H9 (cell line): ENCODE data around the gene MRPS30. TPM values are rescaled to one million over a fixed set of nuclear protein-coding genes. Genes with fewer than 3 reads are reported as not detected.
A peak's percentile ranks its signal among the peaks of the same experiment; 100 is the strongest.

Experiments
- DNase-seq: peaks from one replicate; pipeline ENCODE4 v3.0.0-alpha.2; 2017
- H2AFZ ChIP-seq: one replicate; pipeline ENCODE4 v1.6.1; 2013; ENCODE audit warnings: mild to moderate bottlenecking, low read length, control low read depth, moderate library complexity
- H2AK5ac ChIP-seq: 2 replicates; pipeline ENCODE4 v1.6.1; 2013; ENCODE audit warnings: low read length, control low read depth, mixed read lengths; ENCODE audit not compliant: insufficient read length
- H2BK120ac ChIP-seq: one replicate; pipeline ENCODE4 v1.6.1; 2013; ENCODE audit warnings: low read depth, mild to moderate bottlenecking, low read length, control low read depth, inconsistent platforms; ENCODE audit not compliant: poor library complexity, severe bottlenecking
- H2BK12ac ChIP-seq: 2 replicates; pipeline ENCODE4 v1.6.1; 2013; ENCODE audit warnings: low read length, control low read depth, mixed read lengths, low read depth; ENCODE audit not compliant: insufficient read length
- H2BK15ac ChIP-seq: 2 replicates; pipeline ENCODE4 v1.6.1; 2013; ENCODE audit warnings: low read depth, low read length, control low read depth
- H2BK20ac ChIP-seq: one replicate; pipeline ENCODE4 v1.6.1; 2013; ENCODE audit warnings: low read depth, mild to moderate bottlenecking, low read length, control low read depth, inconsistent platforms; ENCODE audit not compliant: poor library complexity, severe bottlenecking
- H2BK5ac ChIP-seq: 2 replicates; pipeline ENCODE4 v1.6.1; 2013; ENCODE audit warnings: low read length, control low read depth, mixed read lengths; ENCODE audit not compliant: insufficient read length
- H3K14ac ChIP-seq: 2 replicates; pipeline ENCODE4 v1.6.1; 2013; ENCODE audit warnings: low read length, control low read depth; ENCODE audit not compliant: insufficient read depth
- H3K18ac ChIP-seq: 2 replicates; pipeline ENCODE4 v1.6.1; 2013; ENCODE audit warnings: low read depth, mild to moderate bottlenecking, mixed read lengths, low read length, control low read depth; ENCODE audit not compliant: insufficient read length
- H3K23ac ChIP-seq: 2 replicates; pipeline ENCODE4 v1.6.1; 2013; ENCODE audit warnings: low read length, control low read depth, mixed read lengths, low read depth; ENCODE audit not compliant: insufficient read length
- H3K23me2 ChIP-seq: 2 replicates; pipeline ENCODE4 v1.6.1; 2013; ENCODE audit warnings: low read depth, mild to moderate bottlenecking, mixed read lengths, low read length, control low read depth; ENCODE audit not compliant: insufficient read length, poor library complexity, severe bottlenecking
- H3K27ac ChIP-seq: 2 replicates; pipeline ENCODE4 v1.5.1; 2013; ENCODE audit warnings: low read length, control low read depth, mixed read lengths, low read depth; ENCODE audit not compliant: insufficient read length
- H3K27me3 ChIP-seq: 2 replicates; pipeline ENCODE4 v1.6.1; 2013; ENCODE audit warnings: low read length, control low read depth, inconsistent platforms; ENCODE audit not compliant: insufficient read depth
- H3K4ac ChIP-seq: 2 replicates; pipeline ENCODE4 v1.6.1; 2013; ENCODE audit warnings: low read depth, mild to moderate bottlenecking, control low read depth, inconsistent platforms, low read length, moderate library complexity
- H3K4me1 ChIP-seq: 2 replicates; pipeline ENCODE4 v1.6.1; 2013; ENCODE audit warnings: low read length, control low read depth, inconsistent platforms; ENCODE audit not compliant: insufficient read depth
- H3K4me2 ChIP-seq: 2 replicates; pipeline ENCODE4 v1.6.1; 2013; ENCODE audit warnings: low read length, control low read depth, mixed read lengths; ENCODE audit not compliant: insufficient read length, insufficient read depth
- H3K56ac ChIP-seq: 2 replicates; pipeline ENCODE4 v1.6.1; 2013; ENCODE audit warnings: low read depth, mild to moderate bottlenecking, mixed read lengths, low read length, control low read depth; ENCODE audit not compliant: insufficient read length
- H3K79me1 ChIP-seq: 2 replicates; pipeline ENCODE4 v1.6.1; 2013; ENCODE audit warnings: low read depth, mild to moderate bottlenecking, moderate library complexity, low read length, control low read depth, inconsistent platforms; ENCODE audit not compliant: insufficient read depth, poor library complexity, severe bottlenecking
- H3K79me2 ChIP-seq: 2 replicates; pipeline ENCODE4 v1.6.1; 2013; ENCODE audit warnings: low read length, control low read depth, inconsistent platforms; ENCODE audit not compliant: insufficient read depth
- H3K9ac ChIP-seq: 2 replicates; pipeline ENCODE4 v1.6.1; 2013; ENCODE audit warnings: low read length, control low read depth, mixed read lengths; ENCODE audit not compliant: insufficient read length; ENCODE audit errors: extremely low read depth
- H3K9me3 ChIP-seq: one replicate; pipeline ENCODE4 v1.6.1; 2013; ENCODE audit warnings: low read depth, low read length, inconsistent platforms; ENCODE audit not compliant: control insufficient read depth
- H3T11ph ChIP-seq: one replicate; pipeline ENCODE4 v1.6.1; 2013; ENCODE audit warnings: mild to moderate bottlenecking, low read length, control low read depth, inconsistent platforms
- H4K20me1 ChIP-seq: one replicate; pipeline ENCODE4 v1.6.1; 2013; ENCODE audit not compliant: control insufficient read depth, insufficient read length, insufficient read depth
- H4K5ac ChIP-seq: 2 replicates; pipeline ENCODE4 v1.6.1; 2013; ENCODE audit warnings: low read depth, mild to moderate bottlenecking, mixed read lengths, low read length, control low read depth; ENCODE audit not compliant: insufficient read length
- H4K8ac ChIP-seq: replicated peaks from 2 replicates; pipeline ENCODE4 v1.6.1; 2013; ENCODE audit warnings: low read length, control low read depth, mixed read lengths, low read depth; ENCODE audit not compliant: insufficient read length
- H4K91ac ChIP-seq: 2 replicates; pipeline ENCODE4 v1.6.1; 2013; ENCODE audit warnings: low read depth, mild to moderate bottlenecking, moderate library complexity, mixed read lengths, low read length, control low read depth; ENCODE audit not compliant: insufficient read length
- H3K27ac Mint-ChIP-seq, 3 experiments: 2 replicates in 2 of 3; 3 replicates in 1 of 3; pipeline ENCODE4 v1.8.0; 2020 to 2021; ENCODE audit warnings: mixed read lengths in 3 of 3, mild to moderate bottlenecking in 1 of 3, moderate library complexity in 1 of 3
- H3K27me3 Mint-ChIP-seq: 2 replicates; pipeline ENCODE4 v1.8.0; 2021; ENCODE audit warnings: low read depth, mild to moderate bottlenecking, moderate library complexity, mixed read lengths
- H3K36me3 Mint-ChIP-seq, 3 experiments: 2 replicates in 2 of 3; 3 replicates in 1 of 3; pipeline ENCODE4 v1.8.0; 2020 to 2021; ENCODE audit warnings: low read depth in 3 of 3, mixed read lengths in 3 of 3; ENCODE audit not compliant: insufficient read depth in 1 of 3
- H3K4me1 Mint-ChIP-seq, 2 experiments: 2 replicates each; pipeline ENCODE4 v1.8.0; 2020; ENCODE audit warnings: mixed read lengths in 2 of 2
- H3K4me3 Mint-ChIP-seq, 2 experiments: 2 replicates in 1 of 2; 3 replicates in 1 of 2; pipeline ENCODE4 v1.8.0; 2020 to 2021; ENCODE audit warnings: mild to moderate bottlenecking in 2 of 2, mixed read lengths in 2 of 2, moderate library complexity in 1 of 2
- H3K9me3 Mint-ChIP-seq, 2 experiments: 2 replicates in 1 of 2; 3 replicates in 1 of 2; pipeline ENCODE4 v1.8.0; 2020; ENCODE audit warnings: mild to moderate bottlenecking in 2 of 2, mixed read lengths in 2 of 2, moderate library complexity in 1 of 2
- CTCF ChIP-seq: fragments of 200-600 bp; sonication (generic); conservative IDR thresholded peaks from 3 replicates; pipeline ENCODE4 v1.8.0; 2021; ENCODE audit warnings: antibody characterized with exemption, mild to moderate bottlenecking
- WGBS: extraction: QIAGEN DNeasy Blood & Tissue Kit; methylation state at CpG from one replicate; pipeline ENCODE4 v1.1.7; 2013; ENCODE audit warnings: missing lambda C conversion rate, low lambda C conversion rate, mixed read lengths; ENCODE audit not compliant: insufficient read length; ENCODE audit errors: extremely low coverage; 5-methylcytosine and 5-hydroxymethylcytosine counted together
- total RNA-seq: library from RNA; stranded (reverse); gene quantifications from 2 replicates; pipeline ENCODE4 v1.2.1, GENCODE V29; 2021

The MRPS30 gene
- total RNA-seq, 1 experiment from 2014 or later, result 76.3 TPM

GRCh38 chr5:44806608-44807007 is 2.1 kb upstream of the MRPS30 start:
- H3T11ph ChIP-seq, result no peak overlapping the region
- H2BK15ac ChIP-seq, result no peak overlapping the region
- no peak overlapping the region for H3K18ac ChIP-seq
- no peak overlapping the region for H3K4ac ChIP-seq
- H3K23me2 ChIP-seq, result peaks cover 4% of the 10 kb centered on the region
- no peak overlapping the region for H2BK5ac ChIP-seq
- H3K27ac ChIP-seq, result no peak overlapping the region
- TF ChIP-seq CTCF, result no peak
- H4K20me1 ChIP-seq, result no peaks in the 10 kb centered on the region
- Mint-ChIP-seq H3K9me3 (no peaks in the 10 kb centered on the region; a peak in 2 of 5 replicates), H3K27ac (no peak overlapping the region), H3K4me3 (0 out of 5 replicates have a peak overlapping the region, but pooled peaks of 1 of the 2 experiments have one; percentile 11), H3K36me3 (peaks cover 9 to 16% (median 10%) of the 10 kb centered on the region in 3 experiments), H3K4me1 (peaks cover 22 to 30% of the 10 kb centered on the region in 2 experiments), H3K27me3 (no peaks in the 10 kb centered on the region)
- no peak overlapping the region for H3K4me2 ChIP-seq
- H2BK12ac ChIP-seq, result no peak overlapping the region
- H4K91ac ChIP-seq, result no peak overlapping the region
- no peak overlapping the region for H3K9ac ChIP-seq
- H3K79me1 ChIP-seq, result no peaks in the 10 kb centered on the region
- H3K56ac ChIP-seq, result no peak overlapping the region
- no peaks in the 10 kb centered on the region for H3K27me3 ChIP-seq
- H4K5ac ChIP-seq, result no peak overlapping the region
- H3K4me1 ChIP-seq, result no peaks in the 10 kb centered on the region
- H2AK5ac ChIP-seq, result no peak overlapping the region
- peaks cover 16% of the 10 kb centered on the region; the same call in 1 of the 2 replicates for H3K79me2 ChIP-seq
- H3K9me3 ChIP-seq, result no peaks in the 10 kb centered on the region
- no peak overlapping the region for H4K8ac ChIP-seq
- H3K23ac ChIP-seq, result no peak overlapping the region
- H2AFZ ChIP-seq, result no peak overlapping the region
- no peak overlapping the region for H2BK120ac ChIP-seq
- WGBS, result no CpG with 5 or more reads among the region's 2 CpGs
- DNase-seq, result no peak
- no peak overlapping the region for H2BK20ac ChIP-seq
- no peak overlapping the region for H3K14ac ChIP-seq
